ENCODE results near the gene MED27.

MED27 gene

GRCh38 chr9:131823701-131824146, 255.9 kb downstream of the MED27 start:
- TF ChIP-seq CEBPB (IDR thresholded peaks at IDR 0.05) (no peak), CREB1 (IDR thresholded peaks at IDR 0.05; ENCODE audit: low read depth) (no peak), EP300 (IDR thresholded peaks at IDR 0.05; ENCODE audit: borderline replicate concordance) (no peak), REST (IDR thresholded peaks at IDR 0.05; ENCODE audit: low read depth) (no peak), YY1 (IDR thresholded peaks at IDR 0.05; ENCODE audit: low read depth) (no peak), ZBTB7A (IDR thresholded peaks at IDR 0.05; ENCODE audit: low read depth) (no peak), TAF1 (IDR thresholded peaks at IDR 0.05; ENCODE audit: low read depth) (no peak), TEAD4 (IDR thresholded peaks at IDR 0.05) (no peak), FOXM1 (IDR thresholded peaks at IDR 0.05; ENCODE audit: borderline replicate concordance, low read depth) (no peak)
- TF ChIP-seq, protein P1, sequence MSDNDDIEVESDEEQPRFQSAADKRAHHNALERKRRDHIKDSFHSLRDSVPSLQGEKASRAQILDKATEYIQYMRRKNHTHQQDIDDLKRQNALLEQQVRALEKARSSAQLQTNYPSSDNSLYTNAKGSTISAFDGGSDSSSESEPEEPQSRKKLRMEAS (IDR thresholded peaks at IDR 0.05): no peak

- TF ChIP-seq TAF1 (IDR thresholded peaks at IDR 0.05; ENCODE audit: low read depth) (no peak), EGR1 (IDR thresholded peaks at IDR 0.05) (no peak), REST (IDR thresholded peaks at IDR 0.05; ENCODE audit: low read depth) (no peak), TEAD4 (IDR thresholded peaks at IDR 0.05) (no peak), USF1 (IDR thresholded peaks at IDR 0.05) (no peak), CREB1 (IDR thresholded peaks at IDR 0.05; ENCODE audit: low read depth) (no peak), RAD21 (IDR thresholded peaks at IDR 0.05; ENCODE audit: low read depth) (no peak), ZBTB7A (IDR thresholded peaks at IDR 0.05; ENCODE audit: low read depth) (no peak), YY1 (IDR thresholded peaks at IDR 0.05; ENCODE audit: low read depth) (no peak)
- TF ChIP-seq, protein P1 (IDR thresholded peaks at IDR 0.05): no peak
These were observed 261.6 kb downstream of the MED27 start for GRCh38 chr9:131818089-131818488.

DNA sequence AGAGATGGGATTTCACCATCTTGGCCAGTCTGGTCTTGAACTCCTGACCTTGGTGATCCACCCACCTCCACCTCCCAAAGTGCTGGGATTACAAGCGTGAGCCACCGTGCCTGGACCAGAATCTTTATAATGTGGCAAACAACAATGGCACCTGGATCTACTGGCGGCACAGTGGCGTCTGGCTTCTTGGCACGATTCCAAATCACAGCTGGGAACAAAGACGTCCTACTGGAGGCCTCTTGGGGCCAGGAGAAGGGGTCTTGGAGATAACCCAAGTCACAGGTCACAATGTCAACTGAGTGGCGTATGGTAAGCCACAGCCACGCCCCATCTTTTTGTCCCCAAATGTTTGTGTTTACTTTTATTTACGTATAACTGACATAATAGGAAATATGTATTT, 262.0 kb downstream of the MED27 start:
- TF ChIP-seq USF1 (IDR thresholded peaks at IDR 0.05) (no peak), NFIC (IDR thresholded peaks at IDR 0.05) (peak; percentile 73)

- TF ChIP-seq ZBTB7A (IDR thresholded peaks at IDR 0.05; ENCODE audit: low read depth) (no peak), YY1 (IDR thresholded peaks at IDR 0.05; ENCODE audit: low read depth) (no peak), REST (IDR thresholded peaks at IDR 0.05; ENCODE audit: low read depth) (no peak), CEBPB (IDR thresholded peaks at IDR 0.05) (no peak), EGR1 (IDR thresholded peaks at IDR 0.05) (no peak), RAD21 (IDR thresholded peaks at IDR 0.05; ENCODE audit: low read depth) (no peak), CREB1 (IDR thresholded peaks at IDR 0.05; ENCODE audit: low read depth) (no peak)
These were observed 262.6 kb downstream of the MED27 start for GRCh38 chr9:131817073-131817472.

DNA sequence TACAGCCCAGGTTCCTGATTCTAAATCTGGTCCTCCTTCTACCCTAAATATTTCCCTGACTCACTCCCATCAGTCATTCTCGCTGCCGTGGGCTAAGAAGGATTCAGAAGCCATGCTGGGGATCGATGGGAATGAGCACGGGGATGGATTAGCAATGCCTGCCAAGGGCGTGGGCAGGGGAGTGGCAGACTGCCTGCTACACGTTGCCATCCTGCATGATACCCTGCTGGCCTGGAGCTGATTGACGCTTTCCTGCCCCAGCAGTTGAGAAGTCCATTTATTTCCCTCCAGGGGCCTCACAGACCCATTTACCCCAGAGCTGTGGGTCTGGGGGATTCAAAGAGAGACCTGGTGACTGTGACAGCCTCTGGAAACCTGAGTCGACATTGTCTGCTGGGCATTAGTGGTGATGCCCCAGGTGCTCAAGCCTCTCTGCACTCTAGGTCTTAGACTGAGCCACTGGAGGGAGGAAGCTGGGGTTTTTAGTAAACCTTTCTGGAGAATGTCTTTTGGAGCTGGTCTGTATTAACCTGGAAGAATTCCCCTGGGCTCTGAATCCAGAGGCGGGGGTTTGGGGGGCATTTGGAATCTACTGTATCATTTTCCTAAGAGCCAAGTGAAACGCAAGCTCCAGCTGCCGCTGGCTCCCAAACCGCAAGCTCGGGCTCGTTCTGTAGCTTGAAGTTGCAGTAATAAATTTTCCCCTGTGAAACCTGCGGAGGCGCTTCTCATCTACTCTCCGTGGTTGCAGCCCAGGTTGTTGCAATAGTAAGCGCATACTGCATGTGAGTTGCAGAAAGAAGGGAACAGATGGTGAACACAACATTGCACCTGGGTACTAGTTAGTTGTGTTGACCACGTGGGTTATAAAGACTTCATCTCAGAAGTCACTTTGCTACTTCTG, 263.4 kb downstream of the MED27 start:
- TF ChIP-seq EGR1 (IDR thresholded peaks at IDR 0.05) (no peak), FOXM1 (IDR thresholded peaks at IDR 0.05; ENCODE audit: borderline replicate concordance, low read depth) (no peak), YY1 (IDR thresholded peaks at IDR 0.05; ENCODE audit: low read depth) (0 out of 2 replicates have a peak, but pooled peaks have one; percentile 12), TAF1 (IDR thresholded peaks at IDR 0.05; ENCODE audit: low read depth) (no peak), ZBTB7A (IDR thresholded peaks at IDR 0.05; ENCODE audit: low read depth) (no peak)
- TF ChIP-seq, protein P1 (IDR thresholded peaks at IDR 0.05): peak; percentile 83

Measured in Ishikawa (cell line).